Mammary epithelial cell (primary cell): ENCODE results near the gene PABPN1.

Source experiments
- EZH2 ChIP-seq: IDR thresholded peaks from 2 replicates; pipeline ENCODE4 v1.6.1; 2012; ENCODE audit warnings: low read length, inconsistent platforms, borderline replicate concordance
- TF ChIP-seq, protein P1 (sequence below), 2 donors: IDR thresholded peaks in 1 of 2; conservative IDR thresholded peaks in 1 of 2; 2 replicates each; pipeline ENCODE4 v1.5.1; 2011 to 2012; ENCODE audit warnings: inconsistent platforms in 2 of 2, low read length in 2 of 2, mild to moderate bottlenecking in 2 of 2, control low read depth in 1 of 2, low read depth in 1 of 2; ENCODE audit not compliant: insufficient read depth in 1 of 2; ENCODE audit errors: extremely low read depth in 1 of 2

DNA sequence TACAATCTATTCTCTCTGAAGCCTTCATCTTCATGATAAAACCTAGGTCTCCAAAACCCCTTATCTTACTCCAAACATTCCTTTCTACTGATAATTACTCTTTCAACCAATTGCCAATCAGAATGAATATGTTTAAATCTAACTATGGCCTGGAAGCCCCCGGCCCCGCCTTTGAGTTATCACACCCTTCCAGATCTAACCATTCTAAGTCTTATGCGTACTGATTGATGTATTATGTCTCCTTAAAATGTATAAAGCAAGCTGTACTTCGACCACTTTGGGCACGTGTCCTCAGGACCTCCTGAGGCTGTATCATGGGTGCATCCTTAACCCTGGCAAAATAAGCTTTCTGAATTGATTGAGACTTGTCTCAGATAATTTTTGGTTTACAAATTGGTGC lies 14.4 kb downstream of the PABPN1 start:
- TF ChIP-seq, protein P1, sequence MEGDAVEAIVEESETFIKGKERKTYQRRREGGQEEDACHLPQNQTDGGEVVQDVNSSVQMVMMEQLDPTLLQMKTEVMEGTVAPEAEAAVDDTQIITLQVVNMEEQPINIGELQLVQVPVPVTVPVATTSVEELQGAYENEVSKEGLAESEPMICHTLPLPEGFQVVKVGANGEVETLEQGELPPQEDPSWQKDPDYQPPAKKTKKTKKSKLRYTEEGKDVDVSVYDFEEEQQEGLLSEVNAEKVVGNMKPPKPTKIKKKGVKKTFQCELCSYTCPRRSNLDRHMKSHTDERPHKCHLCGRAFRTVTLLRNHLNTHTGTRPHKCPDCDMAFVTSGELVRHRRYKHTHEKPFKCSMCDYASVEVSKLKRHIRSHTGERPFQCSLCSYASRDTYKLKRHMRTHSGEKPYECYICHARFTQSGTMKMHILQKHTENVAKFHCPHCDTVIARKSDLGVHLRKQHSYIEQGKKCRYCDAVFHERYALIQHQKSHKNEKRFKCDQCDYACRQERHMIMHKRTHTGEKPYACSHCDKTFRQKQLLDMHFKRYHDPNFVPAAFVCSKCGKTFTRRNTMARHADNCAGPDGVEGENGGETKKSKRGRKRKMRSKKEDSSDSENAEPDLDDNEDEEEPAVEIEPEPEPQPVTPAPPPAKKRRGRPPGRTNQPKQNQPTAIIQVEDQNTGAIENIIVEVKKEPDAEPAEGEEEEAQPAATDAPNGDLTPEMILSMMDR (conservative IDR thresholded peaks at IDR 0.05 in 1 of 2, IDR thresholded peaks at IDR 0.05 in 1 of 2; ENCODE audit: extremely low read depth in 1 of 2, insufficient read depth in 1 of 2, low read depth in 1 of 2, low read length in 2 of 2), result no peak
- TF ChIP-seq EZH2, result no peak
